ENCODE data around the gene SLC2A13.
"Not testable (repeated sequence)": the region's sequence is repeated elsewhere in the genome, so short reads cannot be mapped to it uniquely, and the experiment has no call there.

SLC2A13 gene

GRCh38 chr12:39853003-39853402 lies 252.9 kb downstream of the SLC2A13 start:
- no peak overlapping the region for H3K4me3 ChIP-seq (ENCODE audit: low read depth, low read length)
- TF ChIP-seq CTCF (IDR thresholded peaks at IDR 0.05; ENCODE audit: low read depth, low read length, missing control alignments) = no peak
- no peak for DNase-seq (ENCODE audit: low read depth)

GRCh38 chr12:39852346-39852745 lies 253.5 kb downstream of the SLC2A13 start:
- no peak for TF ChIP-seq CTCF (IDR thresholded peaks at IDR 0.05; ENCODE audit: low read depth, low read length, missing control alignments)
- DNase-seq (ENCODE audit: low read depth) = no peak
- H3K4me3 ChIP-seq (ENCODE audit: low read depth, low read length) = no peak overlapping the region

- H3K4me3 ChIP-seq (ENCODE audit: low read depth, low read length); DNase-seq (ENCODE audit: low read depth): not testable (repeated sequence)
Observed at GRCh38 chr12:39848218-39848617, 257.7 kb downstream of the SLC2A13 start.

- TF ChIP-seq CTCF (IDR thresholded peaks at IDR 0.05; ENCODE audit: low read depth, low read length, missing control alignments) = no peak
- DNase-seq (ENCODE audit: low read depth) = no peak
- H3K4me3 ChIP-seq (ENCODE audit: low read depth, low read length) = no peak overlapping the region
Observed at GRCh38 chr12:39846971-39847650, 258.8 kb downstream of the SLC2A13 start.

- TF ChIP-seq CTCF (IDR thresholded peaks at IDR 0.05; ENCODE audit: low read depth, low read length, missing control alignments) = no peak
- no peak for DNase-seq (ENCODE audit: low read depth)
- no peak overlapping the region for H3K4me3 ChIP-seq (ENCODE audit: low read depth, low read length)
Observed at GRCh38 chr12:39846304-39846703, 259.6 kb downstream of the SLC2A13 start.

- no peak for DNase-seq (ENCODE audit: low read depth)
- no peak overlapping the region for H3K4me3 ChIP-seq (ENCODE audit: low read depth, low read length)
- no peak for TF ChIP-seq CTCF (IDR thresholded peaks at IDR 0.05; ENCODE audit: low read depth, low read length, missing control alignments)
Observed at GRCh38 chr12:39840422-39840821, 265.5 kb downstream of the SLC2A13 start.

- H3K4me3 ChIP-seq (ENCODE audit: low read depth, low read length) = no peak overlapping the region
- no peak for DNase-seq (ENCODE audit: low read depth)
- no peak for TF ChIP-seq CTCF (IDR thresholded peaks at IDR 0.05; ENCODE audit: low read depth, low read length, missing control alignments)
Observed at GRCh38 chr12:39839072-39839471, 266.8 kb downstream of the SLC2A13 start.
